ENCODE data around the gene CLN6. TPM values are rescaled to one million over a fixed set of nuclear protein-coding genes. Genes with fewer than 3 reads are reported as not detected.

The CLN6 gene
- total RNA-seq, 4 donors from 2014 or later: 1.8 to 34.0 (median 13.1) TPM

DNA sequence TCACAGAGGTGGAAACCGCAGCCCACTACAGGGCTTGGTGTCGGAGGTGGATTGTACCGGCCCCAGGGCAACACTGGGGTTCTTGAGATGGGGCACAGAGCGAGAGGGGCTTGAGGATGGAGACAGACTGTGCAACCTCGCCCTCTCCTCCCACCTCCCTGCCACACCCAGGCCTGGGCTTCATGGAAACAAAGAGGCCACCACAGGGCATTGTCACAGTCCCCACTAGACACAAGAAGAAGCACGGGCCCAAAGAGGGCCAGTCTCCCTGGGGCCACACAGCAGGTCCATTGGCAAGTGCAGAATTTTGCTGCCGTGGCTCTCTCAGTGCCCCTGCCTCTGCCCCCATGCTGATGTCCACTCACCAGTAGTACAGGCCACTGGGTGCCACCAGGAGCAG, 20.3 kb downstream of the CLN6 start:
- intact Hi-C loops (cut with DNase I; ENCODE audit: low total_unique reads): no loop called here
- Histone ChIP-seq H3K9me3 (no peaks in the 10 kb centered on the region), H3K4me1 (peaks cover 0 to 10% of the 10 kb centered on the region in 2 donors), H3K4me3 (no peak overlapping the region), H3K36me3 (no peaks in the 10 kb centered on the region), H3K27me3 (no peaks in the 10 kb centered on the region), H3K27ac (no peak overlapping the region)
- no peak for DNase-seq
- no peak for TF ChIP-seq POLR2A (IDR thresholded peaks at IDR 0.05)
- TF ChIP-seq, protein P1, sequence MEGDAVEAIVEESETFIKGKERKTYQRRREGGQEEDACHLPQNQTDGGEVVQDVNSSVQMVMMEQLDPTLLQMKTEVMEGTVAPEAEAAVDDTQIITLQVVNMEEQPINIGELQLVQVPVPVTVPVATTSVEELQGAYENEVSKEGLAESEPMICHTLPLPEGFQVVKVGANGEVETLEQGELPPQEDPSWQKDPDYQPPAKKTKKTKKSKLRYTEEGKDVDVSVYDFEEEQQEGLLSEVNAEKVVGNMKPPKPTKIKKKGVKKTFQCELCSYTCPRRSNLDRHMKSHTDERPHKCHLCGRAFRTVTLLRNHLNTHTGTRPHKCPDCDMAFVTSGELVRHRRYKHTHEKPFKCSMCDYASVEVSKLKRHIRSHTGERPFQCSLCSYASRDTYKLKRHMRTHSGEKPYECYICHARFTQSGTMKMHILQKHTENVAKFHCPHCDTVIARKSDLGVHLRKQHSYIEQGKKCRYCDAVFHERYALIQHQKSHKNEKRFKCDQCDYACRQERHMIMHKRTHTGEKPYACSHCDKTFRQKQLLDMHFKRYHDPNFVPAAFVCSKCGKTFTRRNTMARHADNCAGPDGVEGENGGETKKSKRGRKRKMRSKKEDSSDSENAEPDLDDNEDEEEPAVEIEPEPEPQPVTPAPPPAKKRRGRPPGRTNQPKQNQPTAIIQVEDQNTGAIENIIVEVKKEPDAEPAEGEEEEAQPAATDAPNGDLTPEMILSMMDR (IDR thresholded peaks at IDR 0.05): no peak

DNA sequence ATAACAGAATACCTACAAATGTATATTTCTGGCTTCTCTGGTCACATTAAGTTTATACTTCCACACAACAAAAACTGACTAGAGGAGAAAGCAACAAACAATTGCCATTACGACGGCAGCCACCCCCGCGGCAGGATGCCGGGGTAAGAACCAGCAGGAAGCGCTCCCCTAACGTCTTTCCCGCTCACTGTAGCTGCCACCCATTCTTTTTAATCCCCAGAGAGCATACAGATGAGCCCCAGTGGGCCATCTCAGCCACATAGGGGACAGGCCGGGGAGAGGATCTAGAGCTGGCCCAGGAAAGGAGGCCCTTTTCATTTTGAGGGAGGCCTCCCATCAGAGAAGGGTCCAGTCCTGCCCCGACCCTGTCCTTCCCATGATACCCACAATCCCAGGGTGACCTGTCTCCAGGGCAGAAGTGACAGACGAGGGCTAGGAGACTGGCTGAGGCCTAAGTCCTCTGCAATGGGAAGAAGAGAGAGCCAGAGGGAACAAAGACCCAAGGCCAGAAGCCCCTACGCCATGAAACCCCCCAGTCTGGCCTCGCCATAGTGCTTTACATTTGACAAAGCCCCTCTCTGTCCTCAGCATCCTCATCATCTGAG, 20.8 kb downstream of the CLN6 start:
- no peak for DNase-seq
- Histone ChIP-seq H3K27ac (no peak overlapping the region), H3K9me3 (no peaks in the 10 kb centered on the region), H3K4me3 (no peak overlapping the region), H3K36me3 (no peaks in the 10 kb centered on the region), H3K27me3 (no peaks in the 10 kb centered on the region), H3K4me1 (peaks cover 0 to 10% of the 10 kb centered on the region in 2 donors)
- intact Hi-C loops (cut with DNase I; ENCODE audit: low total_unique reads): no loop called here
- TF ChIP-seq POLR2A (IDR thresholded peaks at IDR 0.05): no peak
- TF ChIP-seq, protein P1 (IDR thresholded peaks at IDR 0.05): no peak

DNA sequence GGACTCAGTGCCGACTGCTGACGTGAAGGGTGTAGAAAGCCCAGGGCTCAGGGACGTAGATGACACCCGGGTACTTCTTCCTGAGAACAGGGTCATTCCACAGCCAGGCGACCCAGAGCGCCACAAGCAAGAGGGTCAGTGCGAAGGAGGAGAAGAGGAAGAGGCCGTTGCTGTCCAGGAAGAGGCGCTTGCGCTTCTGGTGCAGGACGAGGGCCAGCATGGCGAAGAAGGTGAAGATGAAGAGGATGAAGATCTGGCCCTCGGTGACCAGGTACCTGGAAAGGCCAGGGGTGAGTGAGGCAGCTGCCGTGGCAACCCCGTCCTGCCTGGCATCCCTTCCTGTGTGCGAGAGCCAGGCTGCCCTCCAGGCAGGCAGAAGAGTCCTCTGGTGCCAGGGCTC, 21.4 kb downstream of the CLN6 start:
- Histone ChIP-seq H3K4me3 (no peak overlapping the region), H3K36me3 (no peaks in the 10 kb centered on the region), H3K27ac (no peak overlapping the region), H3K4me1 (peaks cover 0 to 10% of the 10 kb centered on the region in 2 donors), H3K9me3 (no peaks in the 10 kb centered on the region), H3K27me3 (no peaks in the 10 kb centered on the region)
- no peak for TF ChIP-seq POLR2A (IDR thresholded peaks at IDR 0.05)
- TF ChIP-seq, protein P1 (IDR thresholded peaks at IDR 0.05): no peak
- intact Hi-C loops (cut with DNase I; ENCODE audit: low total_unique reads): no loop called here
- no peak for DNase-seq

DNA sequence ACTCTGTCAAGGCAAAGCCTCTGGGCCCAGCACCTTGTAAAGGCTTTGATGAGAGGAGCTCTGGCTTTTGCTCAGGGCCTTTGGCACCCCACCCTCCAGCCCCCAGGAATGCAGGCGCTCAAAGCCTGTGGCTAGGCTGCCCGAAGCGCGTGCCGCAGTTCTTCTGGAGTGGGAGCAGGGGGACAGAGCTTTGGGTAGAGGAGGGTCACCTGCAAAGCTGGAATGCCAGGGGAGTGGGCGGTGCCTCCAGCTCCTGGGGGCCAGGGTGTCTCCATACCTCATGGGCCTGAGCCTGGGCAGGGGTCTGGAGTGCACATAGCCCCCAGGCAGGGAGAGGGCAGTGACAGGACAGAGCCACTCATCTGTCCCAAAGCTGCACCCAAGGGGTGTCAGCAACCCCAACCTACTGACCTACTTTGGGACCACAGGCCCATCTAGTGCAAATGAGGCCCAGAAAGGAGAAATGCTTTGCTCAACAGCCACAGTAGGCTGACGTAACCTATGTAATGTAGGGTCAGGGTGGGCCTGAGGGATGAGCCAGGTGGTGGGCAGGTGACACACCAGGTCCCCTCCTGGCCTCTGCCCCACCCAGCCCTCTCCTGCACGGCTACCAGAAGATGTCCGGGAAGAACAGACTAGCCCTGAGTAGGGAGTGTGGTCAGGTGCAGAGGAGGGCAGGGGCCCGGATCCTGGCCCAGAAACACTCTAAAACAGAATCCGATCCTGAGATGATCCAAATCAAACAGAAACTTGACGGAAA, 22.2 kb downstream of the CLN6 start:
- TF ChIP-seq, protein P1 (IDR thresholded peaks at IDR 0.05): no peak
- no peak for TF ChIP-seq POLR2A (IDR thresholded peaks at IDR 0.05)
- Histone ChIP-seq H3K27ac (no peak overlapping the region), H3K4me3 (no peak overlapping the region), H3K36me3 (no peaks in the 10 kb centered on the region), H3K4me1 (peaks cover 0 to 10% of the 10 kb centered on the region in 2 donors), H3K9me3 (no peaks in the 10 kb centered on the region), H3K27me3 (no peaks in the 10 kb centered on the region)
- intact Hi-C loops (cut with DNase I; ENCODE audit: low total_unique reads): no loop called here
- DNase-seq: no peak

DNA sequence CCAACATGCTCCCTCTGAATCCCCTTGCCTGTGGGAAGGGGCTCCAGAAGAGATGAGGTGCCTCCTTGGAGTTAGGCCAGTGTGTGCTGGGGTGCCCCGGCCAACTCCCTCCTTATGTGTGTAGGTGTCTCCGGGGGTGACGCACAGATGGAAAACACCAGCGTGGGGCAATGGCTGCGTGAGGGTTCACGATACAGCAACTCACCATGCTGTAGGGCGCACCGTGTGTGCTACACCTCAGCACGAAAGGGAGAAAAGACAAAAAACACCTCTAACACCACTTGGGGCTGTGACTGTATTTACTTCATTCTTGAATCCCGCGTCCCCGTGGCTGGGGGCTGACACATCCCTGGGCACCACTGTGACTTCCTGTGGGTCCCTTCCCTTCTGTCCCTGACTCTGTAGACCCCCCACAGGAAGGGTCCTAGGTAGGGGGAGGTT, 22.8 kb downstream of the CLN6 start:
- H3K36me3 ChIP-seq: no peaks in the 10 kb centered on the region
- TF ChIP-seq POLR2A (IDR thresholded peaks at IDR 0.05): no peak
- TF ChIP-seq, protein P1 (IDR thresholded peaks at IDR 0.05): no peak
- H3K27me3 ChIP-seq: no peaks in the 10 kb centered on the region
- no peaks in the 10 kb centered on the region for H3K9me3 ChIP-seq
- no peak for DNase-seq
- H3K27ac ChIP-seq: no peak overlapping the region
- intact Hi-C loops (cut with DNase I; ENCODE audit: low total_unique reads): no loop called here
- peaks cover 0 to 10% of the 10 kb centered on the region in 2 donors for H3K4me1 ChIP-seq
- H3K4me3 ChIP-seq: no peak overlapping the region
